GM12878 (cell line): ENCODE results near the gene PNLDC1. TPM values are rescaled to one million over a fixed set of nuclear protein-coding genes. Genes with fewer than 3 reads are reported as not detected.

Experiments used
- BRCA1 ChIP-seq: IDR thresholded peaks from 2 replicates; pipeline ENCODE4 v1.6.1; 2011; ENCODE audit warnings: low read depth, low read length, improper control_type of control experiment
- GABPA ChIP-seq: IDR thresholded peaks from 2 replicates; pipeline ENCODE4 v1.6.1; 2014; ENCODE audit warnings: antibody characterized with exemption, low read depth, mild to moderate bottlenecking, inconsistent platforms
- MTA2 ChIP-seq: fragments of 450-650 bp; IDR thresholded peaks from 2 replicates; pipeline ENCODE4 v1.6.1; 2016; ENCODE audit warnings: low read depth, mild to moderate bottlenecking, moderate library complexity
- PRDM15 ChIP-seq: fragments of 450-650 bp; formaldehyde crosslinking; IDR thresholded peaks from 2 replicates; pipeline ENCODE4 v1.4.0; 2020; ENCODE audit warnings: mild to moderate bottlenecking, moderate library complexity
- TARDBP ChIP-seq: IDR thresholded peaks from 2 replicates; pipeline ENCODE4 v1.6.1; 2016; ENCODE audit warnings: borderline replicate concordance
- USF1 ChIP-seq: IDR thresholded peaks from 2 replicates; pipeline ENCODE4 v1.6.1; 2011; ENCODE audit warnings: borderline replicate concordance, low read depth, mild to moderate bottlenecking, moderate library complexity, mixed read lengths, low read length; ENCODE audit not compliant: insufficient read depth; ENCODE audit errors: extremely low read length
- ZBTB4 ChIP-seq: fragments of 450-650 bp; formaldehyde crosslinking; IDR thresholded peaks from 2 replicates; pipeline ENCODE4 v1.4.0; 2022; ENCODE audit warnings: mild to moderate bottlenecking, moderate library complexity
- polyA plus RNA-seq, 11 experiments: library from polyadenylated mRNA; depleted of rRNA in 4 of 11; unstranded in 6 of 11; stranded (reverse) in 5 of 11; fragments of >200 nt; fragmentation: Nextera tagmentation in 4 of 11; fragmentation: Illumina TruSeq in 1 of 11; extraction: Ambion mirVana in 4 of 11; extraction: Trizol in 1 of 11; gene quantifications; 1 replicate in 1 of 11; 2 replicates in 10 of 11; pipeline versions ENCODE4 v1.2.1 to v1.2.3, GENCODE V29; 2011 to 2016; ENCODE audit warnings: inconsistent platforms in 2 of 11, missing spikeins in 2 of 11, low read depth in 1 of 11
- total RNA-seq, 4 experiments: library from RNA; depleted of rRNA in 3 of 4; stranded (reverse); fragments of >200 nt in 3 of 4; fragmentation: Illumina TruSeq in 1 of 4; extraction: Trizol in 1 of 4; gene quantifications; 2 replicates each; pipeline versions ENCODE4 v1.2.1 to v1.2.3, GENCODE V29; 2013 to 2021

Gene PNLDC1
- total and polyA plus RNA-seq, 10 of the 15 experiments (the other 5 are each of a cell fraction or from before 2014, with no cell fraction given) = 0.06 to 0.25 (median 0.09) TPM; not detected in 2

GRCh38 chr6:159821726-159822125 lies 21.6 kb downstream of the PNLDC1 start (continued):
- no peak for TF ChIP-seq PRDM15 (CRISPR knock-in tag)
- no peak for TF ChIP-seq MTA2
- TF ChIP-seq USF1 = no peak
- TF ChIP-seq GABPA = no peak
- no peak for TF ChIP-seq TARDBP
- no peak for TF ChIP-seq BRCA1
- no peak for TF ChIP-seq ZBTB4 (CRISPR knock-in tag)
